Lung microvascular endothelial cell (primary cell): ENCODE data around the gene FNDC3B. TPM values are rescaled to one million over a fixed set of nuclear protein-coding genes. Genes with fewer than 3 reads are reported as not detected.

Experiments
- DNase-seq, 2 donors: peaks; one replicate each; pipeline versions ENCODE4 v3.0.0 to v3.0.0-alpha.2; 2010; ENCODE audit warnings: low read depth in 2 of 2
- total RNA-seq: library from RNA; depleted of rRNA; stranded (reverse); fragments of >200 nt; gene quantifications from 2 replicates; pipeline ENCODE4 v1.2.1, GENCODE V29; 2014

The FNDC3B gene
- total RNA-seq, 1 donor from 2014 or later = 74.6 TPM

DNA sequence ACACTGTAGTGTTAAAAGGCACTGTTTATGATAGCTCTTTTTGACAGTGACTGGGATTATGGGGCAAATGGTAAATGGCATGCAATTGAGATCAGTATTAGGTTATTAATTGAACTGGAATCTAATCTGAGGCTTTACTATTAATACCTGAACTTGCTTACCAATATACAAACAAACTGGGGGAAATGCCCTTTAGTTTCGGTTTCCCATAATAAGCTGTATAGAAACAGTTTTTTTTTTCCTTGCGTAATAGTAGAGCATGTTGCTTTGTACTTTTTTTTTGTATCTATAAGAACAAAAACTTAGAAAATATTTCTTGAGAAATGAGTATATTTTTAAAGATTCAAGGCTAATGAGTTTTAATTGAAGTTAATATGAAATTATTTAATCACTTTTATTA, 95.0 kb downstream of the FNDC3B start:
- no peak for DNase-seq

DNA sequence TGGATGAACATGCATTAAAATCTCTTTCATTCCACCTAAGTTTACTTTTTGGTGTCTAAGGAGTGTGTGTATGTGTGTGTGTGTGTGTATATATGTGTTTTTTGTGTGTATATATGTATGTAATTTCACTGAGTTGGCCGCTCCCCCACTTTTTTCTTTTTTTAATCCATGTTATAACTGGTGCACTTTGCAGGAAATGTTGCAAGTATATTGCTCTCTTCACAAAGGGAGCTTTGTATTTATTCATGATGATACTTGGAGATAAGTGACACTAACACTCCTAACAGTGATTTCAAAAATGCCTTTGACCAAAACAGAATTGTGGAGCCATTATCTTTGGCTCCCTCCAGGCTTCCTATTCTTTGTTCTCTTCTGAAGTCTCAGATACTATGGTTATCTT, 95.8 kb downstream of the FNDC3B start:
- peak in 1 of 2 donors; percentile 54 for DNase-seq

DNA sequence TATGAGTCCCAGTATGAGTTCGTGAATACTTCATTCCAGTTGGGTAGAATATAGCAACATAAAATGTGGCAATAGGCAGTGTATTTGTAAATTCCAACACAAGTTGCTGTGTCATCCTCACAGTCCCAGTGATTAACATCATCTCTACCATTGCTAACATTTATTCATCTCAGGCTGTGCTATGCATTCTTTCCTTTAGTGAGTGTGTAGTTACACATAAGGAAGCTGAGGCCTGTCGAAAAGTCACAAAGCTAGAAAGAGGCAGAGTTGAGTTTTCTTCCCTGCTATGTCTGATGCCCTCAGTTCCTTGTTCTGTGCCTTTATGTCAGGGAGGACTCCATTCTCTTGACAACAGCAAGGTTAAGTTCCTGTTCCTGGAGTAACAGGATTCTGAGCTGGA, 96.4 kb downstream of the FNDC3B start:
- DNase-seq = peak in 1 of 2 donors; percentile 38

DNA sequence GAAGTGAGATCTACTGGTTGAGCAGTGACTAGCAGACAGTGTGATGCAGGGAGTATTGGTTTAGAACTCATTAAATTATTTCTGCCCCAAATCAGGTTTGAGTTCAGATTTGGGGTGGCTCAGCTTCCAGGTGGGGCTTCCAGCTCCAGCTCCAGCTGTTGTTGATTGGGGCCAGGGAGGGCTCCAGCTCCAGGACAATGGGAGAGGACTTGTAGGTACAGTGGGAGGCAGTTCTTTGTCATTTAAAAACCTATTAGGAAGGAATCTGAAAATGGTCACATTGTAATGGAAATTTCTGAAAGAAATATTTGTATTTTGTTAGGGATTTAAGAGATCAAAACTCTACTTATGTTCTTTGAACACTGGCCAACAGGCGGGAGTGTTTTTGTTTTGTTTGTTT, 97.0 kb downstream of the FNDC3B start:
- DNase-seq = no peak

DNA sequence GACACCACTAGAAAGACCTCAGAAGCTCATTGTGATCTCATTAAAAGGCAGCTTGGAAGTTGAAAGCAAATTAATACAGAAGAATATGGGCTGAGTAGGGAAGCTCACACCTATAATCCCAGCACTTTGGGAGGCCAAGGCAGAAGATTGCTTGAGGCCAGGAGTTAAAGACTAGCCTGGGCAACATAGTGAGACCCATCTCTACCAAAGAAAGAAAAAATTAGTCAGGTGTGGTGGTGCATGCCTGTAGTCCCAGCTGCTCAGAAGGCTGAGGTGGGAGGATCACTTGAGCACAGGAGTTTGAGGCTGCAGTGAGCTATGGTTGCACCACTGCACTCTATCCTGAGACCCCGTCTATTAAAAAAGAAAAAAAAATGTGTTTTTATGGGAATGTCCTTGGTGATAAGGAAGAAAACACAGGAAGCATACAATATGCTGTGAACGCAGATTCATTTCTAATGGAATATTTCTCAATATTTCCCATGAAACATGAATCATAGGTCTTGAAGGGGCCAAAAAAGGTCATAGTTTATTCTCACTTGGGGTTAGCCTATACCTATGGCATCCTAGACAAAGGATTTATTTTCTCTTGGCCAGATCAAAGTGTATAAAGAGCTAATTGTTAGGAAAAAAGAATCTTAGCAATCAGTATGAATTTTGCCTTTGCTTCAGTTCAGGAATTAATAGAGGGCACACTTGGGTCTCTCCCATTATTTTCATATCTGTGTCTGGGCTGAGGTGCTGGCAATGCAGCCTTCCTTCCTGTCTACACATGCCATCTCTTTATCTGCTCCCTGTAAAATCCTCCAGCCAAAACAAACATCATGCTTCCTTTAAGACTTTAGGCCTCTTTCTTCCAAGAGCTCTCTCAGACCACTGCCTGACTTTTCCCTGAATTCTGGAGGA, 98.2 kb downstream of the FNDC3B start:
- peak; percentile 59 to 74 for DNase-seq

DNA sequence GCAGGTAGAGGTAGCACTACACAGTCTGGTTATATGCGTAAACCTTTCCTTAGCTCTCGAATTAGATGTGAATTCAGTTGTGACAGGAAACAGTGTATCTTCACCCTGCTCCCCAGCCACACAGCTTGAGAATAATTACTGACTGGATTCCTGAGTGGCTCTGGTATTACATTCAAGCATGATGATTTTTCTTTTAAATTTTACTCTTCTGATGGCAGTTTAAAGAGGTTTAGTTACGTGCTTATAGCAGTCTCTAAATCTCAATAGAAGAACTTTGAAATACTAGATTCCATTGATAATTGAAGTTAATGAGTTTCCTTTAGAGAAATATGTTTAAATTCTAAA, 98.8 kb downstream of the FNDC3B start:
- no peak for DNase-seq

DNA sequence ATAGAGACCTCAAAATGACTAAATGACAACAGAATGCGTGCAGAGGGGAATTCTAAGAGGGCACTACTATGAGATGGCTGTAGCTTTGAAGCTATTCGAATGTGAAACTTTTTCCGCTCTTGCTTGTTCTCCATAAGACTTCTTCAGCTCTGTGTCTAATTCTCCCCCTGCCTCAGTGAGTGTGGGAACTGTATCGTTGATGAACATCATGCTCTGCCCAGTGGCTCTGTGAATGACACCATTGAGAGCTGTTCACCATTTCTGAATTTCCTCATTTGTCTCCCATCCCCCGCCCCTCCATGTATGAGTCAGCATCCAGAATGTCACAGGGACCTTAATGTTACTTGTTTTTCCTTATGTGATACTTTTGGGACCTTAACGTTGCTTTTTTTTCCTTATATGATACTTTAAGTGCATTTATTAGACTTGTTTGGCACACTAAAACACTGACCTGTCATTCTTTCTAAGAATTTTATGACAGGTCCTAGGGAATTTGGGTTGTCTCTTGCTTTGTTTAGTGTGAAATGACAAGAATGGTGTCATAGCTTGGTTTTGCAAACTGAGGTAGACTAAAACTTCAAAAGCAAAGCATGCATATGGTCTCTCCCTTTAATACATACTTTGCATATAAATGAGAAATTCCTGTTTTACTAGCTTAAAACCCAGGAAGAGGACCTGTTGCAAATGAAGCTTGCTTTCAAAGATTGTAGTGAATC, 99.6 kb downstream of the FNDC3B start:
- DNase-seq = peak; percentile 54 to 68

DNA sequence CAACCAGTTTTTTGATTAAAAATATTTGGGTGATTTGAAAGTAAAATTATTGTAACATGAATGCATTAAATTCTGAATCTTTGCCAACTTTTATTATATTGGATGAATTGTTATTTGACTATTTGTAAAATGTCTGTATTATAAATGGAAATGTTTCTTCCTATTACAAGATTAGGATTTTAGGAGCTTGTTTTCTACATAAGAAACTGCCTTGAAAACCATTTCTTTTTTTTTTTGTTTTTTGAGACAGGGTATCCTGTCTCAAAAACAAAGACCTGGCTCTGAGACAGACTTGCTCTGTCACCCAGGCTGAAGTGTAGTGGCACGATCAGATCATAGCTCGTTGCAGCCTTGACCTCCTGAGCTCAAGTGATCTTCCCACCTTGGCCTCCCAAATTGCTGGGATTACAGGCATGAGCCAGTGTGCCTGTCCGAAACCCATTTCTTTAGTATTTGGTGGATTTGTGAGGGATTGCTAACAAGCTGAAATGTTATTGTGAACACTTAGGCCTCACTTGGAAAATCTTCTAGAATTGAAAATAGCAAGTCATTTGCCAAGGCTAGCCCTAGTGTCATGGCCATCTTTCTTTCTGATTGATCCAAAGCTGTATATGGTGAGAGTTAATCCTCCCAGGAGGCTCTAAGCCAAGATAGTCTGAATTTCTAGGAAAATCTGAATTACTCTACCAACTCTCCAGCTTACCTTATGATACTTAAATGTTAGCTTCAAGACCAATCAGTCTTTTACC, 100.3 kb downstream of the FNDC3B start:
- peak in 1 of 2 donors; percentile 43 for DNase-seq

DNA sequence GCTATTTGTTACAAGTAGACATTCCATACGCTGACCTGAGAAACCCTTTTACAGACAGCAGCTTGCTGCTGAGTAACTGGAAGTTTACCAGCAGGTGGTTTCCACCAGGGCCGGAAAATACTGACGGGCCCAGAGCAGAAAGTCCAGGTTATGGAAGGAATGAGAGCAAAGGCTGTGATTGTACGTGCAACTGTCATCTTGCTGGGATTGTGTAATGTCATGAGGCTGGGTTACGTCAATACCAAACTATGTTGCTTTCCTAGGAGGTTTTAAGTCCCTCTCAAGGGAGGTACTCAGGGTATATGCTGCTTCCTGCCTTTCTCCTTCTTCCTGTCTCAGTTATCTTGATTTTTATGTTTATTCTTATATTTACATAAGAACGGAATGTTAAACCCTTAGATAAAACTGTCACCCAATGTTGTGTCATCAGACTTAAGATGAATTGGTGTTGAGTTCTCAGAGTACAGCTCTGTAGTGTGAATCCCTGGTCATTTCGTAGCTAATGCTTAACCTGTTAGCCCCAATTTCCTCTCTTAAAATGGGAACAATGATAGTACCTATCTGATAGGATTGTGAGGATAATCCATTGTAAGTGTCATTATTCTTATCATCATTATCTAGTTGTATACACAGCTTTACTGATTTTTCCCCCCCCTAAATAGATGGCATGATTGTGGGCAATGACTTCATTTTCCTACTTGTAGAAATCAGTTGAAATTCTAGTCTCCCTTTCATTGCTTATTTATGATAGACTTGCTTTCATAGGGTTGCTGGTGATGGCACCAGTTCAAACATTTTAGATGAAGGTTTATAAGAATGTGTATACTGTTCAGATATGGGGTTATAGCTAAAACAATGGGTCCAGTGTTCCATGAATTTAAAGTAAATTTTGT, 101.4 kb downstream of the FNDC3B start:
- DNase-seq = peak; percentile 92 to 98

DNA sequence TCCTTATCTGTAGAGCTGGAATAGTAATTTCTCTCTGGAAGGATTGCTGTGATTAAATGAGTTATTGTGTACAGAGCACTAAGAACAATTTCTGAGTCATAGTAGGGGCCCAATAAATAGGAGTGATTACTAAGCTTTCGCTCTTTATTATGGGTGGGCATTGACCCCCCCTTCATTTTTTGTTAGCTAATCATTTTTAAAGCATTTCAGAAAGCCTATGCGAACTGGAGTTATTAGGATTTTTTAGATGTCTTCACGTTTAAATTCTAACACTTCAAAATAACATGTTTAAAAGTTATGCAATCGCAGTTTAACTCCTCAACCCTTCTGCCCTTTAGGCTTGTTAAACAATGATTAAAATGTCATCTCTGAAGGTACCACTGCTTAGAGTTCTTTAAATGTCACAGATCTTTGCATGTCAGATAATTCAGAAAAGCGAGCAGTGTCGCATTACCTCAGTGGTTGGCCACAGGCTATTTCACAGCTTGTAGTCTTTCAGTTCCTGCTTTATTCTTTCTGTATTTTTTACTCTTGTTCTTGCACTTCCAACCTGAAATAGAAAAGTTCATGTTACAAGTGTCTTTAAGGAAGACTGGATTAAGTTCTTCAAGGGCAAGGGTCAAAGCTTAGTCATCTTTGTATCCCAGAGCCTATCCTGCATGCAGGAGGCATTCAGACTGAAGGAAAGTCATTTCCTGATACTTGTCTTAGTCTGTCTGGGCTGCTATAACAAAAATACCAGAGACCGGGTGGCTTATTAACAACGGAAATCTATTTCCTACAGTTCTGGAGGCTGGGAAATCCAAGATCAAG, 102.9 kb downstream of the FNDC3B start:
- peak in 1 of 2 donors; percentile 97 for DNase-seq

DNA sequence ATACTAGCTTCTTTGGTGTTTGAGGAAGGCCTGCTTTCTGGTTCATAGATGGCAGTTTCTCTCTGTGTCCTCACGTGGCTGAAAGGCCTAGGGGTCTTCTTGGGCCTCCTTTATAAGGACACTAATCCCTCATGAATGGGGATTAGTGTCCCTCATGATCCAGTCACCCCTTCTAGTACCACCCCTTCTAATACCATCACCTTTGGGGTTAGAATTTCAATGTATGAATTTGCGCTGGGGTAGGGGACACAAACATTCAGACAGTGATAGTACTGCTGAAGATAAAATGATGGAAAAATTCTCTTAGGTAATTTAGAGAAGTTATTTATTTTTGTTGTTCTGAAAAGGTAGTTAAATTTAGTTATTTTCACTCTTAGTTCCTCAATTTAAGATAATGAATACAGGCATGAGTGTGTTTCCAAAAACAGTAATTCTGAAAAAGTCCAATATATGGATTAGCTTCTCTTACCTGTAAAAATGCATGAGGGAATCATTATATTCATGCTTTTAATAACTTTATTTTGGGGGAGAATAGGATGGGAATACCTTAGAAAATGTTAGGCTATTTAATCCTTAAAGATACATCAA, 103.6 kb downstream of the FNDC3B start:
- DNase-seq = no peak

DNA sequence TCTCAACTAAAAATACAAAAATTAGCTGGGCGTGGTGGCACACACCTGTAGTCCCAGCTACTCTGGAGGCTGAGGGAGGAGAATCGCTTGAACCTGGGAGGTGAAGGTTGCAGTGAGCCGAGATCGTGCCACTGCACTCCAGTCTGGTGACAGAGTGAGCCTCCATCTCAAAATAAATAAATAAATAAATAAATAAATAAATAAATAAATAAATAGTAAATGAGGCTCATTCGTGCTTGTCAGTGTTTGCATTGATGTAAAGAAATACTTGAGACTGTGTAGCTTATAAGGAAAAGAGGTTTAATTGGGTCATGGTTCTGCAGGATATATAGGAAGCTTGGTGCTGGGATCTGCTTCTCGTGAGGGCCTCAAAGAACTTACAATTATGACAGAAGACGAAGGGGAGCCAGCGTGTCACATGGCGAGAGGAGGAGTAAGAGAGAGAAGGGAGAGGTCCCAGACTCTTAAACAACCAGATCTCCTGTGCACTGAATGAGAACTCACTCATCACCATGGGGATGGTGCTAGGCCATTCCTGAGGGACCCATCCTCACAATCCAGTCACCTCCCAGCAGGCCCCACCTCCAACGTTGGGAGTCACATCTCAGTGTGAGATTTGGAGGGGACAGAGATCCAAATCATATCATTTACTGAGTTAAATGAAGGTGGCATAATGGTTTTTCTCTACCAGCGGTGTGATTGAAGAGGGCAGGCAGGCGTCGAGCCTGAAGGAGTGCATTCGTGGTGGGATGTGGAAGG, 104.5 kb downstream of the FNDC3B start:
- no peak for DNase-seq

DNA sequence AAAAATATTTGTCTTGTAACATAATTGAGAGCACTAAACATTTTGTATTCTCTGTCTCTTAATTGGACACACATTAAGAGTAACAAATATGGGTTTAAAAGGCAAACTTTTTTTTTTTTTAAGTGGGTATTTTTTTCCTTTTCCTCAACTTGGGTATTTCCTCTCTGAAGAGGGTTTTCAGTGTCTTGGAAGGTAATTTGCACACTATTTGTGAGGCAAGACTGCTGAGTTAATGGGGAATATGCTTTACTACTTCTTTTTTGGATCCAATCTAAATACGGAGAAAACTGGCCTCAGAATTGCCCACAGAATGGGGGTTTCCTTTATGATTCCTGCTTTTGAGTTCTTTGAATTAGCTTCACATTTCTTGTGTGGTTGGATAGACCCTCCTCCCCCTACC, 105.2 kb downstream of the FNDC3B start:
- DNase-seq = no peak

DNA sequence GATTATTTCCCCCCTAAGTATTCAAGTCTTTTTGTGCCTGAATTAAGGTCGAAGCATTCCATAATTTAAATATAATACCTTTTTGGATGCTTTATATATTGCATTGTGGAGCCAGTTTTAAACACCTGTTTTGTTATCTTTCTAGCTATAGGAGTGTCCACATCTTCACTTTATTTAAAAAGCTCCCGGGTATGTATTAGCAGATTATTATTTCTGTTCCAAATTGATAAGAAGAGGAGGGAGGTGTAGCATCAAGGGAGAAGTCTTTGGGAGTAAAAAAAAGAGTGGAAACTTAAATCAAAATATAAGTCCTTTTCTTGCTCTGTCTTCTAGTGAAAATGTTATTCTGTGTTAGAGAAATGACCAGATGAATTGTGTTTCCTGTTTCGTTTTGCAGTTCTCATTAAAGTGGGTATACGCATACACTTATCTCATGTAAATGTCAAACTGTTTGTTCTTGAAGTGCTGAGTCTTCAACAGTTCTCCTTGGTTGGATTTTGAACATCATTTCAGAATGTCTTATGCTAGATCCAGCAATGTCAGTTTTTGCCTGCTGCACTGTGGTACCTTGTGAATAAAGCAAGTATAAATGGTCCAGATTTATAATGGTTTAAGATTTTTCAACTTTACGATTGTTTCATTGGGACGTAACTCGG, 105.8 kb downstream of the FNDC3B start:
- DNase-seq = peak in 1 of 2 donors; percentile 38

DNA sequence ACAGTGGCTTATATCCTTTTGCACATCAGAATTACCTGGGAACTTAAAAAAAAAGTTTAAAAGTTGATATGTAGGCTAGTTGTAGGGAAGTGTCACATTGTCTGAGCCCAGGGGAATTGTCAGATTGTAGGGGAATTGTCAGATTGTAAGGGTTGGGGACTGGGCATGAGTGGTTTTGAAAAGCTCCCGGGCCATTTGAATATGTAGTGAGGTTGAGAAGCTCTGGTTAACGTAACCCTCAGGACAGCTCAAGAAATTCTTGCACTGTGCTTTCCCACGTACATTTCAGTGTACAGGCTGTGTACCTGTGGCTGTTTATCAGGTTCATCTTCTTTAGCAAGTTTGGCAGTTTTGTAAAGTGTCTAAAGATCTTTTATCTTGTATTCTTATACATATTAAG, 107.0 kb downstream of the FNDC3B start:
- DNase-seq = no peak

DNA sequence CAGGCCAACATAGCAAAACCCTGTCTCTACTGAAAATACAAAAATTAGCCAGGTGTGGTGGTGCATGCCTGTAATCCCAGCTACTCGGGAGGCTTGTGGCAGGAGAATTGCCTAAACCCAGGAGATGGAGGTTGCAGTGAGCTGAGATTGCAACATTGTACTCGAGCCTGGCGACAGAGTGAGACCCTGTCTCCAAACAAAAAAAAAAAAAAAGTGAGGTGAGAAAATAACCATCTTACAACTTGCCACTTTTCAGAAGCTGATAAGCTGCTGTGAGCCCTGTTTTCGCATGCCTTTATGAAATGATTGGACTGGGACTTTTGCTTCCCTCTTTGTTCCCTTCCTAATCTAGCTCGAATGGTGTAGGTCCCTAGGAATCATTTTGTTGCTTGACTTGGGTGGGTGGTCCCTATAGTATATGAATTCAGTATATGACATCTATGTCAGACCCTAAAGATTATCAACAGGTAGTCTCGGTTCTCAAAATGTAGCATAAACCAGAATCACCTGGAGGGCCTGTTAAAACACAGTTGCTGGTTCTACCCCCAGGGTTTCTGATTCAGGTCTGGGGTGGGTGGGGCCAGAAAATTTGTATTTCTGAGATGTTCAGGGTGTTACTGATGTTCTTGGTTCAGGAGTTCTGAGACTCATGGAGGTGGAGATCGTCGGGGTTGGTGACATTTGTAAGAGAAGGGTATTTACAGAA, 107.9 kb downstream of the FNDC3B start:
- no peak for DNase-seq

DNA sequence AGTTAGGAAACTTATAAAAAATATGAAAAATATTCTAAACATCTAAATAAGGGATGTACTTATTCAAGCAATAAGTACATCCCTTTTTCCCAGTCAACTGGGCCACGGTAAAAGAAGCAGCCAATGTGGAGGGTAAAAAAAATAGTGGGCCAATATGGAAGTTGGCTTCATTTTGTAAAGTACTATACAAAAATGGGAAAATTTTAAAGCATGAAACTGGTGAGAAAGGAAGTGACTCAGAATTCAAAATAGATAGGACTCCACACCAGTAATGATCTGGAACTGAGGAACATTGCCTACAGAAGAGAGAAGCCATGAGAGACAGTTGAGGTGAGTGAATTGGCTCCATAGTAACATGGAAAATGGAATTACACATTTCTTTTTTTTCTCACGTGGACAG, 108.9 kb downstream of the FNDC3B start:
- peak; percentile 66 to 79 for DNase-seq
